HEK293T (cell line): Measurements from ENCODE around the gene METTL24.

Source experiments
- BHLHE40 ChIP-seq: fragments of 450-650 bp; IDR thresholded peaks from 2 replicates; pipeline ENCODE4 v1.6.1; 2016; ENCODE audit warnings: mild to moderate bottlenecking, moderate library complexity, borderline replicate concordance
- FOXA1 ChIP-seq: fragments of 450-650 bp; IDR thresholded peaks from 2 replicates; pipeline ENCODE4 v1.6.1; 2016; ENCODE audit warnings: mild to moderate bottlenecking
- FOXM1 ChIP-seq: fragments of 450-650 bp; IDR thresholded peaks from 2 replicates; pipeline ENCODE4 v1.6.1; 2017; ENCODE audit warnings: mild to moderate bottlenecking, borderline replicate concordance
- NFRKB ChIP-seq: fragments of 450-650 bp; IDR thresholded peaks from 2 replicates; pipeline ENCODE4 v1.6.1; 2016; ENCODE audit warnings: mild to moderate bottlenecking, moderate library complexity
- PKNOX1 ChIP-seq: fragments of 450-650 bp; IDR thresholded peaks from 2 replicates; pipeline ENCODE4 v1.6.1; 2016
- TARDBP ChIP-seq: fragments of 450-650 bp; IDR thresholded peaks from 2 replicates; pipeline ENCODE4 v1.6.1; 2016

GRCh38 chr6:110398778-110399177 lies 40.6 kb upstream of the METTL24 start:
- TF ChIP-seq PKNOX1 (no peak), TARDBP (no peak), NFRKB (no peak), BHLHE40 (no peak), FOXA1 (no peak), FOXM1 (no peak)
